ENCODE measurements around the gene DNAH12.

DNAH12 gene

DNA sequence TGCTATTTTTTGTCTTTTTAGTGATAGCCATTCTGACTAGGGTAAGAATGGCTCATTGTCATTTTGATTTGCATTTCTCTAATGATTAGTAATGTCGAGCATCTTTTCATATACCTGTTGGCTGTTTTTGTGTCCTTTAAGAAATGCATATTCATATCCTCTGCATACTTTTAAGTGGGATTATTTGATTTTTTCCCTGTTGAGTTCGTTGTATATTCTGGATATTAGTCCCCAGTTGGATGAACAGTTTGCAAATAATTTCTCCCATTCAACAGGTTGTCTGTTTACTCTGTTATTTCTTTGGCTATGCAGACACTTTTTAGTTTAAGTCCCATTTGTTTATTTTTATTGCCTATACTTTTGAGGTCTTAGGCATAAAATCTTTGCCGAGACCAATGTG, 282.2 kb downstream of the DNAH12 start:
- TF ChIP-seq, protein P1, sequence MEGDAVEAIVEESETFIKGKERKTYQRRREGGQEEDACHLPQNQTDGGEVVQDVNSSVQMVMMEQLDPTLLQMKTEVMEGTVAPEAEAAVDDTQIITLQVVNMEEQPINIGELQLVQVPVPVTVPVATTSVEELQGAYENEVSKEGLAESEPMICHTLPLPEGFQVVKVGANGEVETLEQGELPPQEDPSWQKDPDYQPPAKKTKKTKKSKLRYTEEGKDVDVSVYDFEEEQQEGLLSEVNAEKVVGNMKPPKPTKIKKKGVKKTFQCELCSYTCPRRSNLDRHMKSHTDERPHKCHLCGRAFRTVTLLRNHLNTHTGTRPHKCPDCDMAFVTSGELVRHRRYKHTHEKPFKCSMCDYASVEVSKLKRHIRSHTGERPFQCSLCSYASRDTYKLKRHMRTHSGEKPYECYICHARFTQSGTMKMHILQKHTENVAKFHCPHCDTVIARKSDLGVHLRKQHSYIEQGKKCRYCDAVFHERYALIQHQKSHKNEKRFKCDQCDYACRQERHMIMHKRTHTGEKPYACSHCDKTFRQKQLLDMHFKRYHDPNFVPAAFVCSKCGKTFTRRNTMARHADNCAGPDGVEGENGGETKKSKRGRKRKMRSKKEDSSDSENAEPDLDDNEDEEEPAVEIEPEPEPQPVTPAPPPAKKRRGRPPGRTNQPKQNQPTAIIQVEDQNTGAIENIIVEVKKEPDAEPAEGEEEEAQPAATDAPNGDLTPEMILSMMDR (IDR thresholded peaks at IDR 0.05; ENCODE audit: insufficient read depth, low read depth, low read length, missing control alignments): no peak
- DNase-seq (ENCODE audit: low read depth): no peak
- H3K4me3 ChIP-seq (ENCODE audit: low read length): no peak overlapping the region

DNA sequence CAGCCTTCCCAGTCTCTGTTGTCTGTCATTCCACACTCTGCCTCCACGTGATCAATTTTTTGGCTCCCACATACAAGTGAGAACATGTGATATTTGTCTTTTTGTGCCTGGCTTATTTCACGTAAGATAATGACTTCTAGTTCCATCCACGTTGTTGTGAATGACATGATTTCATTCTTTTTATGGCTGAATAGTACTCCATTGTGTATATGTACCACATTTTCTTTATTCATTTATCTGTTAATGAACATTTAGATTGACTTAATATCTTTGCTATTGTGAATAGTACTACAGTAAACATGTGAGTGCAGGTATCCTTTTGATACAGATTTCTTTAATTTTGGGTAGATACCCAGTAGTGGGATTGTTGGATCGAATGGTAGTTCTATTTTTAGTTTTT, 283.0 kb downstream of the DNAH12 start:
- TF ChIP-seq, protein P1 (IDR thresholded peaks at IDR 0.05; ENCODE audit: insufficient read depth, low read depth, low read length, missing control alignments): no peak
- DNase-seq (ENCODE audit: low read depth): no peak
- no peak overlapping the region for H3K4me3 ChIP-seq (ENCODE audit: low read length)

DNA sequence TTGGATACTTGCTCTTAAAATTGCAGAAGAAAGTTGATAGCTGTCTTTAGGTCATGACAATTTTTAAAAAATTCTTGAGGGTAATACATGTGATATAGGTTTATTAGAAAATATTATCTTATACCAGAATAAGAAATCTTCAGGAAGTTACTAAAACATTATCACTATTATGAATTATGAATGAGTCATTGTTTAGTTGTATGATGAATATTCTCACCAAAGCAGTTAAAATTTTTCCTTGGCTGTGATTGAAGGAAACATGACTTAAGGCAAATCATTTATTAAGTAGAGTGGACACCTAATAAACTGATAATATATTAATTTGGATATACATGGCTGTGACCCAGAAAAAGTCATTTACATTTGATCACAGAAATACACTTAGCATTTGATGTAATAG, 286.5 kb downstream of the DNAH12 start:
- DNase-seq (ENCODE audit: low read depth): peak; percentile 2
- TF ChIP-seq, protein P1 (IDR thresholded peaks at IDR 0.05; ENCODE audit: insufficient read depth, low read depth, low read length, missing control alignments): no peak
- H3K4me3 ChIP-seq (ENCODE audit: low read length): no peak overlapping the region

DNA sequence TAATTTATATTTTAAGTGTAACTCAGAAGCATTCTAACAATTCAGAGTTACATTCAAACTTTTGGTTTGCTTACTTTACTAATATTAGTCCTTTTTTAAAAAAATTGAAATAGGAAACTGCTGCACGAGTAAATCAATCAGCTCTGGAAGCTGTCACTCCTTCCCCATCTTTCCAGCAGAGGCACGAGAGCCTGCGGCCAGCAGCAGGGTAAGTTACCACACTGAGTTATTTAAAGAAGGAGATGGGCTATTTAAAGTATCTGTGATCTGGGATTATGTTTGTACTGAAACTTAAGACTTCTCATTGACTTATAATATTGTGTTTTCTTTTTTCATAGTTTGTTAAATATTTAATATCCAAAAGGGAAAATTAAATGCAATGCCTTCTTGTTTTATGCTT, 287.3 kb downstream of the DNAH12 start:
- DNase-seq (ENCODE audit: low read depth): no peak
- TF ChIP-seq, protein P1 (IDR thresholded peaks at IDR 0.05; ENCODE audit: insufficient read depth, low read depth, low read length, missing control alignments): no peak
- H3K4me3 ChIP-seq (ENCODE audit: low read length): no peak overlapping the region

DNA sequence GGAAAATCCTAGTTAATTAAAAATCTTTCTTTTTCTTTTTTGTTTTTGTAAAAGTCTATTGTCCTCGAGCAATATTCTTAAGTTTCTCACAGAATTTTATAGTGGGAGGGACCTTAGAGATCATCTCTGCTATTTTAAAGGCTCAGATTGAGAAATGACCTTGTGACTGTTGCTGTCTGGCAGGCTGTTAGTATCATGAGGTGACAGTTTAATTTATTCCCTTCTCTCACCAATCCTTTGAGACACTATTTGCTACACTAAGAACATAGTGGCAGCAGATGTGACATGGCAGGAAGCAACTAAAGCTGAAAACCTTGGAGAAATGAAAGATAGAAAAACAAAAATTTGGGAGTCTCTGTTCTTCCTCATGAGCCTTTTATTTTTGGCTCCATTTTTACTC, 291.7 kb downstream of the DNAH12 start:
- no peak overlapping the region for H3K4me3 ChIP-seq (ENCODE audit: low read length)
- no peak for DNase-seq (ENCODE audit: low read depth)
- TF ChIP-seq, protein P1 (IDR thresholded peaks at IDR 0.05; ENCODE audit: insufficient read depth, low read depth, low read length, missing control alignments): no peak

DNA sequence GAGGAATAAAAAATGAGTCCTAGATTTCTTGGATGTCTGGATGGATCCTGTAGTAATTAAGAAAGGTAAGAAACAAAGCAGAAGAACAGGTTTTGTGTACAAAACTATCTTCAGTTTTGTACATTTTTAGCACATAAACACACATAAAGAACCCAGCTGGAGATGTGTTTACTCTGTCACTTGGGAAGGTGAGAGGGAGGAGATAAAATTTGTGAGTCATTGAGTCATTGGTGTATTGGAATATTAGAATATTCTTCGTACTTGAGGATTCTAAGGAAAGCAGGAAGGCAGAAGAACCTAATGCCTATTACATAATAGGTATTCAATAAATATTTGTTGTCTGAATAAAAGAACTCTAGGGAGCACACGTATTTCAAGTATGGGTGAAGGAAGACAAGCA, 299.2 kb downstream of the DNAH12 start:
- no peak overlapping the region for H3K4me3 ChIP-seq (ENCODE audit: low read length)
- DNase-seq (ENCODE audit: low read depth): no peak
- TF ChIP-seq, protein P1 (IDR thresholded peaks at IDR 0.05; ENCODE audit: insufficient read depth, low read depth, low read length, missing control alignments): no peak
